ENCODE results near the gene ABCA2. TPM values are rescaled to one million over a fixed set of nuclear protein-coding genes. Genes with fewer than 3 reads are reported as not detected.

Gene ABCA2
- total and polyA plus RNA-seq, 8 donors = 20.8 to 34.8 (median 29.8) TPM

GRCh38 chr9:136970361-136970760, 57.7 kb downstream of the ABCA2 start:
- ATAC-seq (no peak), DNase-seq (no peak)
- Histone ChIP-seq H3K4me3 (no peak overlapping the region), H3K27me3 (peaks cover 0 to 8% of the 10 kb centered on the region in 2 donors), H3K27ac (no peak overlapping the region), H3K36me3 (no peaks in the 10 kb centered on the region), H3K9me3 (no peaks in the 10 kb centered on the region), H3K4me1 (peaks cover under 1 to 24% of the 10 kb centered on the region in 2 donors)
- intact Hi-C loops (cut with DNase I) = no loop called here
- no peak for TF ChIP-seq CTCF (IDR thresholded peaks at IDR 0.05)

- intact Hi-C loops (cut with DNase I) = no loop called here
- no peak overlapping the region for H3K4me3 ChIP-seq
- H3K36me3 ChIP-seq = no peaks in the 10 kb centered on the region
- H3K27ac ChIP-seq = no peak overlapping the region
- no peak for TF ChIP-seq CTCF (IDR thresholded peaks at IDR 0.05)
- peaks cover 0 to 18% of the 10 kb centered on the region in 2 donors for H3K4me1 ChIP-seq
- no peak for DNase-seq
- ATAC-seq = no peak
- H3K9me3 ChIP-seq = no peaks in the 10 kb centered on the region
- peaks cover 0 to 8% of the 10 kb centered on the region in 2 donors for H3K27me3 ChIP-seq
Observed at GRCh38 chr9:136969774-136970173, 58.3 kb downstream of the ABCA2 start.

GRCh38 chr9:136969150-136969549, 58.9 kb downstream of the ABCA2 start:
- TF ChIP-seq CTCF (IDR thresholded peaks at IDR 0.05) = no peak
- Histone ChIP-seq H3K36me3 (no peaks in the 10 kb centered on the region), H3K4me1 (peaks cover 0 to 16% of the 10 kb centered on the region in 2 donors), H3K27me3 (peaks cover 0 to 8% of the 10 kb centered on the region in 2 donors), H3K27ac (no peak overlapping the region), H3K9me3 (no peaks in the 10 kb centered on the region), H3K4me3 (no peak overlapping the region)
- ATAC-seq = no peak
- no peak for DNase-seq
- intact Hi-C loops (cut with DNase I) = no loop called here

- Histone ChIP-seq H3K9me3 (no peaks in the 10 kb centered on the region), H3K36me3 (no peaks in the 10 kb centered on the region), H3K27me3 (peaks cover 0 to 8% of the 10 kb centered on the region in 2 donors), H3K4me1 (peaks cover 0 to 13% of the 10 kb centered on the region in 2 donors), H3K27ac (no peak overlapping the region), H3K4me3 (no peak overlapping the region)
- TF ChIP-seq CTCF (IDR thresholded peaks at IDR 0.05) = no peak
- DNase-seq (no peak), ATAC-seq (no peak)
- intact Hi-C loops (cut with DNase I) = no loop called here
Observed at GRCh38 chr9:136968333-136969127, 59.5 kb downstream of the ABCA2 start.

- H3K27me3 ChIP-seq = peaks cover 0 to 8% of the 10 kb centered on the region in 2 donors
- DNase-seq (no peak), ATAC-seq (no peak)
- H3K27ac ChIP-seq = no peak overlapping the region
- H3K9me3 ChIP-seq = no peaks in the 10 kb centered on the region
- peaks cover 0 to 12% of the 10 kb centered on the region in 2 donors for H3K4me1 ChIP-seq
- H3K36me3 ChIP-seq = no peaks in the 10 kb centered on the region
- intact Hi-C loops (cut with DNase I) = no loop called here
- TF ChIP-seq CTCF (IDR thresholded peaks at IDR 0.05) = no peak
- H3K4me3 ChIP-seq = no peak overlapping the region
Observed at GRCh38 chr9:136965771-136966484, 62.1 kb downstream of the ABCA2 start.

Measured in left lung (tissue), 10 donors.